ENCODE data around the gene PLA2G10. TPM values are rescaled to one million over a fixed set of nuclear protein-coding genes. Genes with fewer than 3 reads are reported as not detected.
A peak's percentile ranks its signal among the peaks of the same experiment; 100 is the strongest.

PLA2G10 gene
- total and polyA plus RNA-seq, 9 of the 15 experiments (the other 6 are each of a cell fraction or from before 2014, with no cell fraction given): not detected

DNA sequence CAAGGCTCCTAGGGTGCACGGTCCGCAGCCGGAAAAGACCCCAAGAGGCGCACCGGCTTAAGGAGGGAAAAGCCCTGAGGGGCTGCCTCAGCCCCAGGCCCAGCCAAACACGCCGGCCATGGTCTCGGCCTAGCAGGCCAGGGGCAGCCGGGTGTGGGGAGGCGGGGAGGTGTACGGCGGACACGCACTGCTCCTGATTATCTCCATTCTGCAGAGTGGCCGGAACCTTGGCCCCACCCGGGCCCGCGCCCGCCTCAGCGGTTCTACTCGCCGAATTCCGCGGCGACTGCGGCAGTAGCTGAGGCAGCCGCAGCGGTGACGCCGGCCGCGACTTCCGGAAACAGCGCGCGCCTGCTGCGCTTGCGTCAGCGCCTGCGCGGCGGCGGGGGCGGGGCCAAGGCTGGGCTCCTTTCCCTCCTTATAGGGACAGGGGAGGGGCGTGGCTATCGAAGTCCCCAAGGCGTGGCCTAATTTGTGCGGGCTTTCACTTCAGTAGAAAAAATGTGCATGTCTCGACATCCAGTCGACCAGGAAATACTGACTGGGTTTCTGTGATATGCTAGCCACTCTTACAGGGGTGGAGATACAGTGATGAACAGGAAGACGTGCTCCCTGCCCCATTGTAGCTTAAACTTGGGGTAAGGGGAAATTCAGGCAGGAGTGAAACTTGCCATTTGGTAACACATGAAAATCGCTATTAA, 64.0 kb downstream of the PLA2G10 start, which contains the start of gene PARN (continued):
- TF ChIP-seq MAFK (IDR thresholded peaks at IDR 0.05; ENCODE audit: low read length) (0 out of 2 replicates have a peak, but pooled peaks have one; percentile 13), PRMT5 (CRISPR knock-in tag; IDR thresholded peaks at IDR 0.05) (0 out of 2 replicates have a peak, but pooled peaks have one; percentile 13), ZNF449 (CRISPR knock-in tag; IDR thresholded peaks at IDR 0.05) (no peak), ZNF12 (CRISPR knock-in tag; IDR thresholded peaks at IDR 0.05) (0 out of 2 replicates have a peak, but pooled peaks have one; percentile 11), SREBF2 (CRISPR knock-in tag; IDR thresholded peaks at IDR 0.05) (no peak), RB1 (IDR thresholded peaks at IDR 0.05; ENCODE audit: low read depth) (peak; percentile 80; the same call in 1 of the 2 replicates), YY1 (IDR thresholded peaks at IDR 0.05; ENCODE audit: borderline replicate concordance in 1 of 3, control insufficient read depth in 1 of 3, extremely low read depth in 1 of 3, insufficient read depth in 3 of 3, insufficient read length in 1 of 3, insufficient replicate concordance in 2 of 3, low read depth in 1 of 3, low read length in 2 of 3) (peak in 2 of 3 experiments; percentile 30 to 50), MXI1 (IDR thresholded peaks at IDR 0.05; ENCODE audit: low read depth, low read length) (0 out of 2 replicates have a peak, but pooled peaks have one; percentile 34)
- TF ChIP-seq, protein P1, sequence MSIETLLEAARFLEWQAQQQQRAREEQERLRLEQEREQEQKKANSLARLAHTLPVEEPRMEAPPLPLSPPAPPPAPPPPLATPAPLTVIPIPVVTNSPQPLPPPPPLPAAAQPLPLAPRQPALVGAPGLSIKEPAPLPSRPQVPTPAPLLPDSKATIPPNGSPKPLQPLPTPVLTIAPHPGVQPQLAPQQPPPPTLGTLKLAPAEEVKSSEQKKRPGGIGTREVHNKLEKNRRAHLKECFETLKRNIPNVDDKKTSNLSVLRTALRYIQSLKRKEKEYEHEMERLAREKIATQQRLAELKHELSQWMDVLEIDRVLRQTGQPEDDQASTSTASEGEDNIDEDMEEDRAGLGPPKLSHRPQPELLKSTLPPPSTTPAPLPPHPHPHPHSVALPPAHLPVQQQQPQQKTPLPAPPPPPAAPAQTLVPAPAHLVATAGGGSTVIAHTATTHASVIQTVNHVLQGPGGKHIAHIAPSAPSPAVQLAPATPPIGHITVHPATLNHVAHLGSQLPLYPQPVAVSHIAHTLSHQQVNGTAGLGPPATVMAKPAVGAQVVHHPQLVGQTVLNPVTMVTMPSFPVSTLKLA (conservative IDR thresholded peaks at IDR 0.05): peak; percentile 90 to 96
- TF ChIP-seq, protein P2, sequence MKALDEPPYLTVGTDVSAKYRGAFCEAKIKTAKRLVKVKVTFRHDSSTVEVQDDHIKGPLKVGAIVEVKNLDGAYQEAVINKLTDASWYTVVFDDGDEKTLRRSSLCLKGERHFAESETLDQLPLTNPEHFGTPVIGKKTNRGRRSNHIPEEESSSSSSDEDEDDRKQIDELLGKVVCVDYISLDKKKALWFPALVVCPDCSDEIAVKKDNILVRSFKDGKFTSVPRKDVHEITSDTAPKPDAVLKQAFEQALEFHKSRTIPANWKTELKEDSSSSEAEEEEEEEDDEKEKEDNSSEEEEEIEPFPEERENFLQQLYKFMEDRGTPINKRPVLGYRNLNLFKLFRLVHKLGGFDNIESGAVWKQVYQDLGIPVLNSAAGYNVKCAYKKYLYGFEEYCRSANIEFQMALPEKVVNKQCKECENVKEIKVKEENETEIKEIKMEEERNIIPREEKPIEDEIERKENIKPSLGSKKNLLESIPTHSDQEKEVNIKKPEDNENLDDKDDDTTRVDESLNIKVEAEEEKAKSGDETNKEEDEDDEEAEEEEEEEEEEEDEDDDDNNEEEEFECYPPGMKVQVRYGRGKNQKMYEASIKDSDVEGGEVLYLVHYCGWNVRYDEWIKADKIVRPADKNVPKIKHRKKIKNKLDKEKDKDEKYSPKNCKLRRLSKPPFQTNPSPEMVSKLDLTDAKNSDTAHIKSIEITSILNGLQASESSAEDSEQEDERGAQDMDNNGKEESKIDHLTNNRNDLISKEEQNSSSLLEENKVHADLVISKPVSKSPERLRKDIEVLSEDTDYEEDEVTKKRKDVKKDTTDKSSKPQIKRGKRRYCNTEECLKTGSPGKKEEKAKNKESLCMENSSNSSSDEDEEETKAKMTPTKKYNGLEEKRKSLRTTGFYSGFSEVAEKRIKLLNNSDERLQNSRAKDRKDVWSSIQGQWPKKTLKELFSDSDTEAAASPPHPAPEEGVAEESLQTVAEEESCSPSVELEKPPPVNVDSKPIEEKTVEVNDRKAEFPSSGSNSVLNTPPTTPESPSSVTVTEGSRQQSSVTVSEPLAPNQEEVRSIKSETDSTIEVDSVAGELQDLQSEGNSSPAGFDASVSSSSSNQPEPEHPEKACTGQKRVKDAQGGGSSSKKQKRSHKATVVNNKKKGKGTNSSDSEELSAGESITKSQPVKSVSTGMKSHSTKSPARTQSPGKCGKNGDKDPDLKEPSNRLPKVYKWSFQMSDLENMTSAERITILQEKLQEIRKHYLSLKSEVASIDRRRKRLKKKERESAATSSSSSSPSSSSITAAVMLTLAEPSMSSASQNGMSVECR (CRISPR knock-in tag; IDR thresholded peaks at IDR 0.05): peak; percentile 82
- TF ChIP-seq, protein P3, sequence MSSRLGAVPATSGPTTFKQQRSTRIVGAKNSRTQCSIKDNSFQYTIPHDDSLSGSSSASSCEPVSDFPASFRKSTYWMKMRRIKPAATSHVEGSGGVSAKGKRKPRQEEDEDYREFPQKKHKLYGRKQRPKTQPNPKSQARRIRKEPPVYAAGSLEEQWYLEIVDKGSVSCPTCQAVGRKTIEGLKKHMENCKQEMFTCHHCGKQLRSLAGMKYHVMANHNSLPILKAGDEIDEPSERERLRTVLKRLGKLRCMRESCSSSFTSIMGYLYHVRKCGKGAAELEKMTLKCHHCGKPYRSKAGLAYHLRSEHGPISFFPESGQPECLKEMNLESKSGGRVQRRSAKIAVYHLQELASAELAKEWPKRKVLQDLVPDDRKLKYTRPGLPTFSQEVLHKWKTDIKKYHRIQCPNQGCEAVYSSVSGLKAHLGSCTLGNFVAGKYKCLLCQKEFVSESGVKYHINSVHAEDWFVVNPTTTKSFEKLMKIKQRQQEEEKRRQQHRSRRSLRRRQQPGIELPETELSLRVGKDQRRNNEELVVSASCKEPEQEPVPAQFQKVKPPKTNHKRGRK (tag; IDR thresholded peaks at IDR 0.05): no peak
- TF ChIP-seq, protein P4, sequence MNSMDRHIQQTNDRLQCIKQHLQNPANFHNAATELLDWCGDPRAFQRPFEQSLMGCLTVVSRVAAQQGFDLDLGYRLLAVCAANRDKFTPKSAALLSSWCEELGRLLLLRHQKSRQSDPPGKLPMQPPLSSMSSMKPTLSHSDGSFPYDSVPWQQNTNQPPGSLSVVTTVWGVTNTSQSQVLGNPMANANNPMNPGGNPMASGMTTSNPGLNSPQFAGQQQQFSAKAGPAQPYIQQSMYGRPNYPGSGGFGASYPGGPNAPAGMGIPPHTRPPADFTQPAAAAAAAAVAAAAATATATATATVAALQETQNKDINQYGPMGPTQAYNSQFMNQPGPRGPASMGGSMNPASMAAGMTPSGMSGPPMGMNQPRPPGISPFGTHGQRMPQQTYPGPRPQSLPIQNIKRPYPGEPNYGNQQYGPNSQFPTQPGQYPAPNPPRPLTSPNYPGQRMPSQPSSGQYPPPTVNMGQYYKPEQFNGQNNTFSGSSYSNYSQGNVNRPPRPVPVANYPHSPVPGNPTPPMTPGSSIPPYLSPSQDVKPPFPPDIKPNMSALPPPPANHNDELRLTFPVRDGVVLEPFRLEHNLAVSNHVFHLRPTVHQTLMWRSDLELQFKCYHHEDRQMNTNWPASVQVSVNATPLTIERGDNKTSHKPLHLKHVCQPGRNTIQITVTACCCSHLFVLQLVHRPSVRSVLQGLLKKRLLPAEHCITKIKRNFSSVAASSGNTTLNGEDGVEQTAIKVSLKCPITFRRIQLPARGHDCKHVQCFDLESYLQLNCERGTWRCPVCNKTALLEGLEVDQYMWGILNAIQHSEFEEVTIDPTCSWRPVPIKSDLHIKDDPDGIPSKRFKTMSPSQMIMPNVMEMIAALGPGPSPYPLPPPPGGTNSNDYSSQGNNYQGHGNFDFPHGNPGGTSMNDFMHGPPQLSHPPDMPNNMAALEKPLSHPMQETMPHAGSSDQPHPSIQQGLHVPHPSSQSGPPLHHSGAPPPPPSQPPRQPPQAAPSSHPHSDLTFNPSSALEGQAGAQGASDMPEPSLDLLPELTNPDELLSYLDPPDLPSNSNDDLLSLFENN (IDR thresholded peaks at IDR 0.05; ENCODE audit: low read depth in 2 of 2, low read length in 2 of 2): peak in 1 of 2 experiments; percentile 71; a peak in 2 of 4 replicates
